Large intestine (tissue), 3 donors: Measurements from ENCODE around the gene KLHL29. TPM values are rescaled to one million over a fixed set of nuclear protein-coding genes. Genes with fewer than 3 reads are reported as not detected.

Experiments
- DNase-seq, 2 donors: peaks; one replicate each; pipeline versions ENCODE4 v3.0.0 to v3.0.0-alpha.2; 2013
- H3K27ac ChIP-seq: one replicate; pipeline ENCODE4 v1.5.1; 2013; ENCODE audit warnings: low read length
- H3K27me3 ChIP-seq: 2 replicates; pipeline ENCODE4 v1.6.1; 2013; ENCODE audit warnings: low read length; ENCODE audit not compliant: control insufficient read depth, insufficient read depth
- H3K36me3 ChIP-seq: 2 replicates; pipeline ENCODE4 v1.6.1; 2013; ENCODE audit warnings: low read length; ENCODE audit not compliant: control insufficient read depth, insufficient read depth
- H3K4me1 ChIP-seq: one replicate; pipeline ENCODE4 v1.6.1; 2013; ENCODE audit warnings: low read length; ENCODE audit not compliant: control insufficient read depth, insufficient read depth
- H3K4me3 ChIP-seq: one replicate; pipeline ENCODE4 v1.5.1; 2013; ENCODE audit warnings: low read length
- H3K9me3 ChIP-seq: one replicate; pipeline ENCODE4 v1.6.1; 2013; ENCODE audit warnings: mild to moderate bottlenecking, low read depth, low read length, moderate library complexity; ENCODE audit not compliant: control insufficient read depth
- WGBS: methylation state at CpG from one replicate; pipeline ENCODE4 v1.1.5; 2013; ENCODE audit warnings: low lambda C conversion rate; ENCODE audit not compliant: insufficient coverage; 5-methylcytosine and 5-hydroxymethylcytosine counted together
- polyA plus RNA-seq: library from polyadenylated mRNA; unstranded; fragments of 120-200 nt; gene quantifications from one replicate; pipeline ENCODE4 v1.2.1, GENCODE V29; 2013

KLHL29 gene
- polyA plus RNA-seq, 1 donor = 5.9 TPM

GRCh38 chr2:23604731-23605130 lies 219.8 kb downstream of the KLHL29 start:
- Histone ChIP-seq H3K36me3 (no peaks in the 10 kb centered on the region), H3K4me3 (no peak overlapping the region), H3K27ac (no peak overlapping the region), H3K4me1 (no peaks in the 10 kb centered on the region), H3K9me3 (peaks cover 4% of the 10 kb centered on the region), H3K27me3 (no peaks in the 10 kb centered on the region)
- DNase-seq = no peak
- no CpG with 5 or more reads among the region's 7 CpGs for WGBS

- no peaks in the 10 kb centered on the region for H3K27me3 ChIP-seq
- peaks cover 4% of the 10 kb centered on the region for H3K9me3 ChIP-seq
- no peak overlapping the region for H3K27ac ChIP-seq
- DNase-seq = no peak
- no CpG with 5 or more reads among the region's 11 CpGs for WGBS
- no peak overlapping the region for H3K4me3 ChIP-seq
- no peaks in the 10 kb centered on the region for H3K36me3 ChIP-seq
- no peaks in the 10 kb centered on the region for H3K4me1 ChIP-seq
Observed at GRCh38 chr2:23605236-23605635, 220.3 kb downstream of the KLHL29 start.

GRCh38 chr2:23606196-23606595 lies 221.2 kb downstream of the KLHL29 start:
- H3K9me3 ChIP-seq = peaks cover 4% of the 10 kb centered on the region
- H3K27me3 ChIP-seq = no peaks in the 10 kb centered on the region
- no peaks in the 10 kb centered on the region for H3K4me1 ChIP-seq
- WGBS = 75% methylated on average over 4 of the region's 9 CpGs
- no peak overlapping the region for H3K27ac ChIP-seq
- no peak overlapping the region for H3K4me3 ChIP-seq
- H3K36me3 ChIP-seq = no peaks in the 10 kb centered on the region
- no peak for DNase-seq

- DNase-seq = no peak
- H3K27ac ChIP-seq = no peak overlapping the region
- H3K9me3 ChIP-seq = peaks cover 7% of the 10 kb centered on the region
- H3K4me1 ChIP-seq = no peaks in the 10 kb centered on the region
- no peaks in the 10 kb centered on the region for H3K27me3 ChIP-seq
- H3K36me3 ChIP-seq = no peaks in the 10 kb centered on the region
- H3K4me3 ChIP-seq = no peak overlapping the region
Observed at GRCh38 chr2:23606968-23607367, 222.0 kb downstream of the KLHL29 start.

- H3K36me3 ChIP-seq = no peaks in the 10 kb centered on the region
- no peak for DNase-seq
- WGBS = 80% methylated on average over 1 of the region's 3 CpGs
- no peaks in the 10 kb centered on the region for H3K27me3 ChIP-seq
- H3K4me3 ChIP-seq = no peak overlapping the region
- H3K9me3 ChIP-seq = peaks cover 7% of the 10 kb centered on the region
- no peaks in the 10 kb centered on the region for H3K4me1 ChIP-seq
- no peak overlapping the region for H3K27ac ChIP-seq
Observed at GRCh38 chr2:23607925-23608324, 222.9 kb downstream of the KLHL29 start.

- no peak overlapping the region for H3K4me3 ChIP-seq
- peaks cover 7% of the 10 kb centered on the region for H3K9me3 ChIP-seq
- no peaks in the 10 kb centered on the region for H3K4me1 ChIP-seq
- 100% methylated on average over 1 of the region's 7 CpGs for WGBS
- no peak for DNase-seq
- H3K27me3 ChIP-seq = no peaks in the 10 kb centered on the region
- no peaks in the 10 kb centered on the region for H3K36me3 ChIP-seq
- H3K27ac ChIP-seq = no peak overlapping the region
Observed at GRCh38 chr2:23609254-23609653, 224.3 kb downstream of the KLHL29 start.

- no peak for DNase-seq
- Histone ChIP-seq H3K9me3 (peaks cover 3% of the 10 kb centered on the region), H3K4me3 (no peak overlapping the region), H3K4me1 (no peaks in the 10 kb centered on the region), H3K27me3 (peaks cover 4% of the 10 kb centered on the region), H3K27ac (no peak overlapping the region), H3K36me3 (no peaks in the 10 kb centered on the region)
- WGBS = 95% methylated on average over 2 of the region's 3 CpGs
Observed at GRCh38 chr2:23611839-23612238, 226.9 kb downstream of the KLHL29 start.

GRCh38 chr2:23614701-23615100 lies 229.7 kb downstream of the KLHL29 start:
- no peaks in the 10 kb centered on the region for H3K36me3 ChIP-seq
- no peak for DNase-seq
- H3K4me1 ChIP-seq = peaks cover 8% of the 10 kb centered on the region
- H3K27me3 ChIP-seq = peaks cover 4% of the 10 kb centered on the region
- H3K4me3 ChIP-seq = no peak overlapping the region
- H3K9me3 ChIP-seq = peaks cover 3% of the 10 kb centered on the region
- 92% methylated on average over 2 of the region's 12 CpGs for WGBS
- H3K27ac ChIP-seq = no peak overlapping the region

- WGBS = no CpG with 5 or more reads among the region's 20 CpGs
Observed at GRCh38 chr2:23615216-23616020, 230.4 kb downstream of the KLHL29 start.

GRCh38 chr2:23616630-23617029 lies 231.7 kb downstream of the KLHL29 start:
- Histone ChIP-seq H3K36me3 (no peaks in the 10 kb centered on the region), H3K9me3 (peaks cover 3% of the 10 kb centered on the region), H3K4me1 (peaks cover 11% of the 10 kb centered on the region), H3K27ac (peak overlapping the region; percentile 79), H3K27me3 (peaks cover 4% of the 10 kb centered on the region), H3K4me3 (no peak overlapping the region)
- DNase-seq = no peak
- 75% methylated on average over 5 of the region's 15 CpGs for WGBS

More at GRCh38 chr2:23615216-23616020, 230.4 kb downstream of the KLHL29 start:
- H3K4me1 ChIP-seq = peaks cover 8% of the 10 kb centered on the region
- no peak overlapping the region for H3K27ac ChIP-seq
- no peak overlapping the region for H3K4me3 ChIP-seq
- no peaks in the 10 kb centered on the region for H3K36me3 ChIP-seq
- peaks cover 4% of the 10 kb centered on the region for H3K27me3 ChIP-seq
- peaks cover 3% of the 10 kb centered on the region for H3K9me3 ChIP-seq
- no peak for DNase-seq
